DMS153 (cell line): ENCODE data around the gene EYA3.
"Not testable (repeated sequence)": the region's sequence is repeated elsewhere in the genome, so short reads cannot be mapped to it uniquely, and the experiment has no call there.

ENCODE experiments used
- DNase-seq: peaks from one replicate; lab custom pipeline; 2025; lab: John Stamatoyannopoulos, UW

The EYA3 gene

DNA sequence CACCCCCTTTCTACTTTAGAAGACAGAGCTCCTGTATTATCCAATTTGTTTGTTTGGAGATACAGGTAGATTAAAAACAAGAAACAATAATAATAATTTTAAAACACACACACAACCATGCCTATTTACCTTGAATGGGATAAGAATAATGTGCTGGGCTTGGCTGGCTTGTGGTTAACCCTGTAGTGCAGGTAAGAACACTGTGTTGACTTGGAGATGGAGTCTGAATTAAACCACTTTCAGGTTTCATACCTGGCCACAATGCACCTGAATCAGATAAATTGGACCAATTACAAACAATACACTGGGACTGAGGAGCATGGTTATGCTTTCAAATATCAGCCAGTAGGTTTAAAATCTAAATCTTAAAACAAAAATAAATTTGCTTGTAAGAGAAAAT lies 60.8 kb downstream of the EYA3 start:
- no peak for DNase-seq

DNA sequence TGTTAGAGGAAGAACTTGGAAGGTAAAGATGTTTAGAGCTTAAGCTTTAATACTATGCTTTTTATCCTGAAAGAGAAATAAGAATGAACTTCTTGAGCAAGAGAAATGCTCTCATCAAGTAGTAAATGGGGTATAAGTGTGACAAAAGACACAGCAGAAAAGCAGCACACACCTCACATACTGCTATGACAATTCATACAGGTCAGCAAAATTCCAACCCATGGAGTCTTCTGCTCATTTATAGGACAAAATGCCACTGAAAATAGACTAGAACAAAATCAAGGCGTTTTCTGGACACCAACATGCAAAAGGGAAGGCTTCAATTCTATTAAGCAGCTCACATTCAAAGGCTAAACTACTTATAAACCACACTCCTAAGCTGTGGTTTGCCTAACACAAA lies 61.2 kb downstream of the EYA3 start:
- no peak for DNase-seq

DNA sequence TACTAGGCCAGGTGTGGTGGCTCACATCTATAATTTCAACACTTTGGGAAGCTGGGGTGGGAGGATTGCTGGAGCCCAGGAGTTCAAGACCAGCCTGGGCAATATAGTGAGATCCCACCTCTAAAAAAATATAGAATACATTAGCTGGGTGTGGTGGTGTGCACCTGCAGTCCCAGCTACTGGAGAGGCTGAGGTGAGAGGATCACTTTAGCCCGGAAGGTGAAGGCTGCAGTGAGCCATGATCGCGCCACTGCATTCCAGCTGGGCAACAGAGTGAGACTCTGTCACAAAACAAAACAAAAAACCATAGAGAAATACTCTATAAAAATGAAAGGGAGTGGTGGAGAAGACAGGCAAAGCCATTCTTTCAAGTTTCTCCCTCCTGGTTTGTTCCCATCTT lies 62.1 kb downstream of the EYA3 start:
- no peak for DNase-seq

DNA sequence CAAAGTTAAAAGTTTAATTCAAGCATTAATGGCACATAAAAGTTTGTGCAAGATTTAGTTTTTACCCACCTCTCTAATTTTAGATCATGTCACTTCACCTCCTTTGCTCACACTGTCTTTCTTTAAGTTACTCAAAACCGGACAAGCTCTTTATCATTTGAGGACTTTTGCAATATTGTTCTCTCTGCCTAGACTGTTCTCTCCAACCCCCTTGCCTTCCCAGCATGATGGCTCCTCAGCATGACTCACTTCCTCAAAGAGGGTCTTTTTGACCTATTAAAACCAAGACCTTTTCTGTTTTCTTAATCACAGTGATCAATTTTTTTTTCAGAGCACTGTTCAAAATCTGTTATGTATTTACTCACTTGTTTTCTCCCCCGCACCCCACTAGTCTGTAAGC lies 67.3 kb downstream of the EYA3 start:
- no peak for DNase-seq

DNA sequence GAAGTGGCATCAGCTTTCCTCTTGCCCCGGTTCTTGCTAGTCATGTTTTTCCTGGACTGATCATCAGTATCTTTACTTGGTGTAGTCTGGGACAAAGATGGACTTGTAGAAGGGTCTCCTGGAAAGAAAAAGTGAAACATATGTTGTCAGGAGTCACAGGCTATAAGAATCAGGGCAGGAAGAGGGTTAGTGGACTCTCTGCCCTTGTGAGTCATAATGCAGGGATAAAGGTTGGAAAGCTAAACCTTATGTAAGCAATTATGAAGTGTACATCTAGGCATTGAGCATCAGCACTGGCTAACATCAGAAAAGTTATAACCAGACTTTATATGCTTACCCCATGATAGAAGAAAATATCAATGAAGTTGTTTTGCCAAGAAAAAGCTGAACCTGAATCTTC lies 77.4 kb downstream of the EYA3 start:
- no peak for DNase-seq

DNA sequence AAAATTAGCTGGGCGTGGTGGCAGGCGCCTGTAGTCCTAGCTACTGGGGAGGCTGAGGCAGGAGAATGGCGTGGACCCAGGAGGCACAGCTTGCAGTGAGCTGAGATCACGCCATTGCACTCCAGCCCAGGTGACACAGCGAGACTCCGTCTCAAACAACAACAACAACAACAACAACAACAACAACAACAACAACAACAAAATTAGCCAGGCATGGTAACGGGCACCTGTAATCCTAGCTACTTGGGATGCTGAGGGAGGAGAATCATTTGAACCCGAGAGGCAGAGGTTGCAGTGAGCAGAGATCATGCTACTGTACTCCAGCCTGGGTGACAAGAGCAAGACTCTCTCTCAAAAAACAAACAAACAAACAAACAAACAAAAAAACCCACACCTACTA lies 85.3 kb downstream of the EYA3 start:
- not testable (repeated sequence) for DNase-seq

DNA sequence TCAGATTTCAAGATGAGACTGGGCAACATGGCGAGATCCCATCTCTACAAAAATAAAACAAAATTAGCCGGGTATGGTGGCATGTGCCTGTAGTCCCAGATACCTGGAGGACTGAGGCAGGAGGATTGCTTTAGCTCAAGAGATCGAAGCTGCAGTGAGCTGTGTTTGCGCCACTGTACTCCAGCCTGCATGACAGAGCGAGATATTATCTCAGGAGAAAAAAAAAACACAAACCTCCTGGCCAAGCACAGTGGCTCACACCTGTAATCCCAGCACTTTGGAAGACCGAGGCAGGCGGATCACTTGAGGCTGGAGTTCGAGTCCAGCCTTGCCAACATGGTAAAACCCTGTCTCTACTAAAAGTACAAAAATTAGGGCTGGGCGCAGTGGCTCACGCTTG lies 85.8 kb downstream of the EYA3 start:
- DNase-seq: no peak

DNA sequence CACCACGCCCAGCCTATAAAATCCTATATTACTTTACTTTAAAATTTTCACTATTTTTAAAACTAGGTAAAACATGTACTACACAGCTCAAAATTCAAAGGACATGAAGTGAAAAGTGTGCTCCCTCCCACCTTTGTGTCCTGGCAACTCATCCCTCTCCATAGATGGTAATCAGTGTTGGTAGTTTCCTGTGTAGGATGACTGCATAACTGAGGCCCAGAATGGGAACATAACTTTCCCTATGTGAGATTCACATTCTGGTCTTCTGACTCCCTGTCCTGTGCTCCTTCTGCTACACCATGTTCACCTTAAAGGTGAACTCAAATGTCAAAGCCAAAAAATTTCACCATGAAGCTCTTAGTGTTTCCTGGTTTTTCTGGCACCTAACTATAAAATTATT lies 89.4 kb downstream of the EYA3 start:
- DNase-seq: no peak

DNA sequence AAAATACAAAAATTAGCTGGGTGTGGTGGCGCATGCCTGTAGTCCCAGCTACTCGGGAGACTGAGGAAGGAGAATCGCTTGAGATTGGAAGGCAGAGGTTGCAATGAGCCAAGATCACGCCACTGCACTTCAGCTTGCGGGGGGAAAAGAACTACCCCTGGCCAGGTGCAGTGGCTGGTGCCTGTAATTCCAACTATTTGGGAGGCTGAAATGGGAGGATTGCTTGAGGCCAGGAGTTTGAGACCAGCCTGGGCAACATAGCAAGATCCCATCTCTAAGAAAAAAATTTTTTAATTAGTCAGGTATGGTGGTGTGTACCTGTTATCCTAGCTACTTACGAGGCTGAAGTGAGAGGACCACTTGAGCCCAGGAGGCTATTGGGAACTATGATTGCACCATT lies 93.9 kb downstream of the EYA3 start:
- DNase-seq: not testable (repeated sequence)

DNA sequence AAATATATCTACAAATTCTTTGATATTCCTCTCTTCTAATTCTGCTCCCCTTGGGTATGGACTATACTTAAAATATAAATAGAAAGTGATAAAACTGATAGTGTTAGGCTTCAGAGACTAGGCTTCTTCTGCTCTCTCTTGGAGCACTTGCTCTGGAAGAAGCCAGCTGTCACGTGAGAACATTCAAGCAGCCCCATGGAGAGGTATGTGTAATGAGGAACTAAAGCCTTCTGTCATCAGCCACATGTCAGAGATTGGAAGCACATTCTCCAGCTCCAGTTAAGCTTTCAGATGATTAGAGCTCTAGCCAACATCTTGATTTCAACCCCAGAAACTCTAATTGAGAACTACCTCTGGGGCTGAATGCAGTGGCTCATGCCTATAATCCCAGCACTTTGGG lies 94.3 kb downstream of the EYA3 start:
- no peak for DNase-seq

DNA sequence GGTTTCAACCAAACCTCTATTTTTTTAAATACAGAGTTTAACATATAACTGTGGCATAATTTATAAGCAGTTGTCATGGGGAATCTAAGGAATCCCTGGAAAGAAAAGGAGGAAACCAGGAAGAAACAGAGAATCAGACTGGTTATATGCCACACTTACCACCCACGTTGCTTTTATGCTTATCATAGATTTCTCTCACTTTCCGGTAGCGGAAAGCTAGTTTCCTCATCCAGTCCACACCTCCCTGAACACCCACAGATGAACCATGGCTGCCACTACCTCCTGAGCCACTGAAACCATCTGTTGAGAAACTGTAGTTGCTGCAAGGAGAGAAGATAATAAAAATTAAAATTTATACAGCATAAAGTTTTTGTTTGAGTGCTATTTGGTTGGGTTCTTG lies 95.2 kb downstream of the EYA3 start:
- DNase-seq: no peak

DNA sequence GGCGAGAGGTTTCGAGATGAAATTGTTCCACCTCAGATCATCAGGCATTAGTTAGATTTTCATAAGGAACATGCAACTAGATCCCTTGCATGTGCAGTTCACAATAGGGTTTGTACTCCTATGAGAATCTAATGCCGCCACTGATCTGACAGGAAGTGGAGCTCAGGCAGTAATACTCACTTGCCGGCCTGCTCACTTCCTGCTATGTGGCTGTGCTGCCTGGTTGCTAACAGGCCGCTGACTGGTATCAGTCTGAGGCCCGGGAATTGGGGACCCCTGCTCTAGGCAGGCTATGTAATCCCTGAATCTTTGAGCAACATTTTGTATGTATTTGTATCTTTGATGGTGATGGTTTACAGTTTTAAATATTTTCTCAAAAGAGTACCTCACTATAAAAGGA lies 96.1 kb downstream of the EYA3 start:
- no peak for DNase-seq

DNA sequence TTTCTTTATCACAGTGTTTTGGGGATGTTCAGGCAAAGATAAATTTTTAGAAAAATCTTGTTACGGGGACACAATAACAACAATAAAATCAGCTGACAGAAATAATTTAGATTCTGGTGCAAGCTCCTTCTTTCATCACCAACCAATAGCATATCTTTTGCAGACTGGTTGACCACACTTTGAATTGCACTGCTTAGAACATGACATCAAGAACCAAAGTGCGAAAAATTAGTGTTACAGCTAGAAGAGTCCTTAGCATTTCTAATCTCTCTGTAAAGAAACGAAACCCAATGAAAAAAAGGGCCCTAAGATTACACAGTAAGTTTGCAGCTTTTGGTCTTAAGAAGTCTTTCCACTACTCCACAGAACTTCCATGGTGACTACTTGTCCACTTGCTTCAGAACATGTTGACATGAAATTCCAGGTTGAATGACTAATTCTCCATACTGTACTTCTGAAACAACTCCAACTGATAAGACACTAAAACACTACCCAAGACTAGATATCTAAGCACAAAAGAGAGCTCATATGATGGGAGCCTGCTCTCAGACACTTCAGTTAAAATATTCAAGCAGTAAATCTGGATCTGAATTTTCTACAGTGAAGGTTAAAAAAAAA lies 97.4 kb downstream of the EYA3 start:
- no peak for DNase-seq

DNA sequence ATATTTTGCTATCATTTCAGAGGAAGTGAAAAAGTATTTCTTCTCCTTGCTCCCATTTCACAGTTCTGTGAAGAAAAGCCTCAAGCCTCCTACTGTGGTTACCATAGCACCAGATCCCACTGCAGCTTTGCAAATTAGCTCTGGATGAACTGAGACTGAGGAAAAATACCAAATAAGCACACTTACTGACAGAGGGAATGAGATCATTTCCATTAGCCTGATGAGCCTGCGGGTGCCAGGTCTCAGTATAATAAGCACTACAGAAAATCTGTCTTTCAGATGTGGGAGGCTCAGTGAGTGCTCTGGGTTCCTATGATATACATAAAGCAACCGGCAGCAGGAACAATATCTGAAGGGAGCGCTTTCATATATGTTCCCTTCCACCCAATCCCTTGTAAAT lies 107.3 kb downstream of the EYA3 start:
- no peak for DNase-seq

DNA sequence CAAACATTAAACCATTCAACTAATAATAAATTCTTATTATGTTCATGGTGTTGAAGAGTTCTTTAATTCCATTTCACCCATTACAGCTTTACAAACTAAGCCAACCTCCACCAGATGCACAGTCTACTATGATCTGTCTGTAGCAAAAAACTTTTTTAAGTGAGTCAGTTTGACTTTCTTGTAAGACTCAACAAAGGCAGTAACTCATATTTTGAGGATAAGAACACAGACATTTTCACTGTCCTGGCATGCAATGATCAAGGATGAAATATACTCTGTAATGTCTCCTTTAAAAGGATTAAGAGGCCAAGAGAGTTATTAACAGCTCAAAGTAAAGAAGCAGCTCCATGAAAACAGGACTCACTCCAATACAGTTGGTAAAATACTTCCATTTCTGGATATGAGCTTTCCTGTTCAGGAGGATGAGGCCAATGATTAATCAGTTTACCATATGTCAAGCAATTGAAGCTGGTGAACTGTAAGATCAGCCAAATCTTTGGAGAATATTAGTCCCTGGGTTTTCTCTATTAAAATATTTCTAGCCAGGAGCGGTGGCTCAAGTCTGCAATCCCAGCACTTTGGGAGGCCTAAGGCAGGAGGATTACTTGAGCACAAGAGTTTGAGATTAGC lies 108.1 kb downstream of the EYA3 start:
- DNase-seq: no peak

DNA sequence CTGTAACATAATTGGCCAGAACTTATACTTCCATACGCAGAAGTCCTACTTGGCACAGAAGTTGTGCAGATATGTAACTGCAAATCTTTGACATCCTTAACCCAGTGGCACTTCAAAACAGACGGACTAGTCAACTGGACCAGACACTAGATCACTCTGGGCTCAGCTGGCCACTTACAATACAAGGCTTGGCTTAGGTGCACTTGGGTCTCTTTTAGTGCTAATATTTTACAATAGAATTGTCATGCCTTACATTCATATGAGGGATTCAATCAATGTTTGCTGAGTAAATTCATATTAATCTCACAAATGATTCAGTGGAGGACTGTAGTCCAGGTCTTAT lies 108.6 kb downstream of the EYA3 start:
- DNase-seq: no peak

DNA sequence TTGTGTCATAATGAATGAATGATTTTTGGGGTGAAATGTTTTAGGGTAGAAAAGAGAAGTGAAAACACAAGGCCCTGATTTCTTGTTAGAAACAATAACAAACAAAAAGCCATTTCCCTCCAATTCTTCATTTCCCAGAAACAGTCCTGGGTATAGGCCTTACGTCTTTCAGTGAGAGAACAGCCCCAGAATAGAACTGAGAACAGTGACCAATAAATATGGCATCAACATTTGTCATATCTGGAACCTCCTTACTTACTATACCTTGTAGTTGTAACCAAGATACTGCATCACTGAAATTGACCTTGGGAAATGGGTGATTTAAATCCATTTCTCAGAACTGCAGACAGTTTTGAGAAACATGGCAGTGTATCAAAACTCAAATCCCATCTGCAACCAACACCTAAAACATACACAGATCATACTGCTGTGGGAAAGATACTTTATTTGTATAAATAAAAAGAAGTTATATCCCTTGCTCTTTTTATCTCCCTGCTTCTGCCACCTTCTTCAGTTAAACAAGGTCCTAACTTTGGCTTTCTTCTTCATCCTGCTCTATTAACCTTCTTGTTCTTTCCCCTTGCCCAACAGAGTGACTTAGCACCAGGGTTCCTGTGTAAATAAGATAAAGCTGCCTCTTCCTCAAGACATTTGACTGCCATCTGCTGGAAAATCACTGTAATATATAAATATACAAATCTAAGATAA lies 109.1 kb downstream of the EYA3 start:
- peak; percentile 55 for DNase-seq

DNA sequence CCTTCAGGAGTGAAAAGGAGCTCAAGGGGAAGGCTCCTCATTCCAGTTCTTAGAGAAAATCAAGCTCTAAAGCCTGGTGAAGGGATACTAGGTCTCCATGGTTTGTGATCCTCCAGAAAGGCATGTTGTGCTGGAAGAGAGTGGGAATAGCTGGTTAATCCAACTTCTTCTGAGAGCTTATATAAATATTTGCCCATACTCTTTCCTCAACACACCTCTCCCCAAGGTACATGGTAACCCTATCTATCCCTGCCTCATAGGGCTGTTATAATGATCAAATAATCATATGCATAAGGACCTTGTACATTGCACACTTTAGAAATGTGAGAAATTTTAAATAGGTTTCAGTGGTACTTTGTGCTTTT lies 114.0 kb downstream of the EYA3 start:
- no peak for DNase-seq

DNA sequence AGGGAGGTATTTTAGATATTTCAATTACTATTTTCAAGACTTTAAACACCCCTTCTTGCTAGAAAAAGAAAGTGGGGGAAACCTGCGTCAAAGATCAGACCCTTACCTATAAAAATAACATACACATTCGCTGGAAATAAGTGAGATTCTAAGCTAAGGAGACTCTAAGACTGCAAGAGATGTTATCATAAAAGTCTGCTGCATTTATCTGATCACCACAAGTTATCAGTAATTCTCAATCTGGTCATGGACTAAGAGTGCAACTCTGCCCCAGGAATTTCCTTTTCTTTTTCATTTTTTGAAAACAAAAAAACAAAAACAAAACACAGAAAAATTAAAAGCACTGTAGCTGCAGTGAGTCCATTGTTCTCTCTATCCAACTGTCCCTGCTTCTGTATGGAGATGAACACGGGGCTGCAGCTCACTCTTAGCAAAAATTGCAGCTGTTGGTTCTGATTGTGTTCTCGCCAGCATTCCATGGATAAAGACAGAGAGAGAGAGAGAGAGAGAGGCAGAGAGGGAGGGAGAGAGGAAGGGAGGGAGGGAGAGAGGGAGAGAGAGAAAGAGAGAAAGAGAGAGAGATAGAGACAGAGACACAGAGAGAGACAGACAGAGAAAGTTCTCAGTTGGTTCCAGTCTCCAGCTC lies 114.5 kb downstream of the EYA3 start:
- DNase-seq: no peak

DNA sequence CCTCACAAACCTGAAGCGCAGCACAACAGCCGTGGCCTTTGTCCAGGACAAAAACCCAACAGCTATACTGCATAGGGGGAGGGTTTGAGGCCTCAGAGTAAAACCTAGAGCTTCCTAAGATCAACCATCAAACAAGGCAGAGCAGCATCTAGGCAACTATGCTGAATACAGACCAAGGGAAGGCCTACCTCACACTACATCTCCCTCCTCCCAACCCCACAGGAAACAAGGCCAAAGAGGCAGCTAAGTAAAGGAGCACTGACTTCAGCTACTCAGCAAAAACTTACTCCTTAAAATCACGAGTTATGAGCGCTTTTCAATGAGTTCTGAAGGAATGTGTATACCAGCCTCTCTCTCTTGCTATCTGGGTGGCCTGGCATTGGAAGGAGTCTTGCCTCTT lies 116.3 kb downstream of the EYA3 start:
- DNase-seq: no peak

DNA sequence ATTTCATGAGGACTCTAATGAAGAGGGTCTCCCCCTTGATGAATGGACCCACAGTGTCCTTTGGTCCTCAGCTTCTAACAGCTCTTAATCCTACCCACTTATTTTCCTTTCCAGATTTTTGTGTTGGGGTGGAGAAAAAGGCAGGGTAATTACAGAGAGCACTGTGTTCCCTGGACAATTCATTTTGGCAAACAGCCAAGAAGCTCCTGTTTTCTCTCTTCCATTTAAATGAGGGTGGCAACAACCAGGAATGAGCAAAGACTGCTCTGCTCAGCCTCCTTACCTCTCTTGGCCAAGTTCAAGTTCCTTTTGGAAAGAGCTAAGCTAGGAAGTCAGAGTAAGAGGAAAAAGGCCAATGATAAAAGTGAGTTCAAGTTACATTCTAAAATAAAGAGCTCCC lies 116.7 kb downstream of the EYA3 start:
- DNase-seq: peak; percentile 68

DNA sequence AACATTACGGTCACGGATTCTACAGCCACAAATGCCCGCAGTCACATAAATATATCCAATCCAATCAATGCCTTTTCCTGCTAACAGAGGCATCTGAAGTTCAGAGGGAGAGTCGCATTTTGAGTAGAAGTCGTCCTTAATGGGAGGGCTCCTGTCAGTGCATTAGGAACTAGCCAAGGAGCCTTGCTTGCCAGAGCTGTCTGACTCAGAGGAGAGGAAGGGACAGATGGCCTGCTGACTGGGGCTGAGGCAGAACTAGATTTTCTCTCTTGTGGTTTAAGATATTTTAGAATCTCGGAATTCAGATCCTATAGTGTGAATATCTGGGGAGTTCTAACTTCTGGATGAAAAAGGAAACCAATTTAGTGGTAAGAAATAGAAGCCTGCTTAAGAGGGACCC lies 118.0 kb downstream of the EYA3 start:
- no peak for DNase-seq

DNA sequence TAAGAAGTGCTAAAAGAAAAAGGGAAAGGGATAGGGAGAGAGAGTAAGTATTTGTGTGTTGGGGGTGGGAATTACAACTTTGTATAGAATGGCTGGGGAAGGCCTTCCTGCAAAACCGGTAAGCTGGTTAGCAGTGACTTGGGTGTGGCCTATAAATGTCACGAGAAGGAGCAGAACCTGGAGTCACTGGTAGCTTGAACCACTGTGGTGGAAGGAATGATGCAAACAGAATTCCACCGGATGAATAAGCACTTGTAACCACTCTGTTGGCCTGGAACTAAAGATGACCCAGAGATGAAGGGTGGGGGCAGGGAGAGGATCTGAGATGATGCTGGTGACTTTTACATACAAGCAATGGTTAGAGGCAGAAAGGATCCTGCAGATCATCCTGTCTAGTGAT lies 119.7 kb downstream of the EYA3 start:
- no peak for DNase-seq
